Neural cell (in vitro differentiated cells): ENCODE data around the gene ALB. TPM values are rescaled to one million over a fixed set of nuclear protein-coding genes. Genes with fewer than 3 reads are reported as not detected.

Experiments used
- H2AFZ ChIP-seq: fragments of 200-600, 300-800 bp; sonication (generic), shearing (Covaris generic); 2 replicates; pipeline ENCODE4 v1.6.0; 2014; ENCODE audit warnings: low read depth, mild to moderate bottlenecking, antibody characterized with exemption, low read length, moderate library complexity
- H3F3A ChIP-seq: fragments of 200-600 bp; shearing (Covaris generic); 2 replicates; pipeline ENCODE4 v1.6.1; 2016; ENCODE audit warnings: mild to moderate bottlenecking, moderate library complexity, mixed read lengths, antibody characterized with exemption, low read length; ENCODE audit not compliant: insufficient read depth, poor library complexity, severe bottlenecking
- H3K27ac ChIP-seq: fragments of 200-600, 300-800 bp; sonication (generic), shearing (Covaris generic); 2 replicates; pipeline ENCODE4 v1.5.1; 2014; ENCODE audit warnings: mild to moderate bottlenecking, low read length, moderate library complexity
- H3K27me3 ChIP-seq: fragments of 300-800, 200-600 bp; sonication (generic), shearing (Covaris generic); 2 replicates; pipeline ENCODE4 v1.6.0; 2014; ENCODE audit warnings: mild to moderate bottlenecking, low read depth, low read length, moderate library complexity; ENCODE audit not compliant: insufficient read depth
- H3K36me3 ChIP-seq: fragments of 300-800, 200-600 bp; sonication (generic), shearing (Covaris generic); 2 replicates; pipeline ENCODE4 v1.5.1; 2014; ENCODE audit warnings: mild to moderate bottlenecking, antibody characterized with exemption, low read length, moderate library complexity; ENCODE audit not compliant: insufficient read depth
- H3K4me2 ChIP-seq: fragments of 300-800, 200-600 bp; sonication (generic), shearing (Covaris generic); 2 replicates; pipeline ENCODE4 v1.6.0; 2014; ENCODE audit warnings: mild to moderate bottlenecking, low read length
- H3K4me3 ChIP-seq: fragments of 300-800, 200-600 bp; sonication (generic), shearing (Covaris generic); 2 replicates; pipeline ENCODE4 v1.5.1; 2014; ENCODE audit warnings: mild to moderate bottlenecking, low read length, moderate library complexity
- H3K79me2 ChIP-seq: fragments of 200-600 bp; shearing (Covaris generic); replicated peaks from 2 replicates; pipeline ENCODE4 v1.6.0; 2014; ENCODE audit warnings: mild to moderate bottlenecking, low read length, moderate library complexity; ENCODE audit not compliant: insufficient read depth
- H3K9ac ChIP-seq: fragments of 300-800, 200-600 bp; sonication (generic), shearing (Covaris generic); 2 replicates; pipeline ENCODE4 v1.6.1; 2016; ENCODE audit warnings: mild to moderate bottlenecking, low read length, mixed read lengths
- H3K9me2 ChIP-seq: fragments of 200-600 bp; shearing (Covaris generic); 2 replicates; pipeline ENCODE4 v1.6.1; 2016; ENCODE audit warnings: mild to moderate bottlenecking, low read length, mixed read lengths; ENCODE audit not compliant: insufficient read depth
- H3K9me3 ChIP-seq: fragments of 200-600, 300-800 bp; sonication (generic), shearing (Covaris generic); 2 replicates; pipeline ENCODE4 v1.6.1; 2016; ENCODE audit warnings: mild to moderate bottlenecking, mixed run types, low read length, moderate library complexity, mixed read lengths
- H4K20me1 ChIP-seq: fragments of 200-600 bp; shearing (Covaris generic); 2 replicates; pipeline ENCODE4 v1.6.1; 2016; ENCODE audit warnings: mild to moderate bottlenecking, mixed run types; ENCODE audit not compliant: insufficient read depth
- EP300 ChIP-seq: fragments of 450-650 bp; conservative IDR thresholded peaks from 2 replicates; pipeline ENCODE4 v1.6.1; 2014; ENCODE audit warnings: antibody characterized with exemption, mild to moderate bottlenecking, moderate library complexity; ENCODE audit not compliant: poor library complexity, severe bottlenecking
- EZH2 ChIP-seq: fragments of 200-600, 300-800 bp; shearing (Covaris generic), sonication (generic); IDR thresholded peaks from 2 replicates; pipeline ENCODE4 v1.6.1; 2014; ENCODE audit warnings: antibody characterized with exemption, low read length, borderline replicate concordance, mild to moderate bottlenecking; ENCODE audit not compliant: insufficient read depth, poor library complexity, severe bottlenecking
- MXI1 ChIP-seq: fragments of 450-650 bp; conservative IDR thresholded peaks from 2 replicates; pipeline ENCODE4 v1.6.1; 2014; ENCODE audit warnings: antibody characterized with exemption, mild to moderate bottlenecking; ENCODE audit not compliant: poor library complexity, severe bottlenecking
- POLR2AphosphoS5 ChIP-seq: IDR thresholded peaks from 2 replicates; pipeline ENCODE4 v1.6.1; 2012
- RAD21 ChIP-seq: fragments of 450-650 bp; conservative IDR thresholded peaks from 2 replicates; pipeline ENCODE4 v1.6.1; 2014; ENCODE audit warnings: antibody characterized with exemption, mild to moderate bottlenecking, moderate library complexity
- SMC3 ChIP-seq: fragments of 450-650 bp; conservative IDR thresholded peaks from 2 replicates; pipeline ENCODE4 v1.6.1; 2014; ENCODE audit warnings: antibody characterized with exemption, mild to moderate bottlenecking, moderate library complexity; ENCODE audit not compliant: poor library complexity
- TAF1 ChIP-seq: IDR thresholded peaks from 2 replicates; pipeline ENCODE4 v1.6.1; 2012; ENCODE audit warnings: low read depth
- polyA plus RNA-seq: library from polyadenylated mRNA; depleted of rRNA; stranded (reverse); fragments of >200 nt; gene quantifications from 2 replicates; pipeline ENCODE4 v1.2.3, GENCODE V29; 2014
- TF ChIP-seq, protein P1 (sequence below): IDR thresholded peaks from 2 replicates; pipeline ENCODE4 v1.6.1; 2012; ENCODE audit warnings: borderline replicate concordance
- TF ChIP-seq, protein P2 (sequence below): fragments of 450-650 bp; IDR thresholded peaks from 2 replicates; pipeline ENCODE4 v1.5.1; 2014; ENCODE audit warnings: antibody characterized with exemption, mild to moderate bottlenecking, moderate library complexity; ENCODE audit not compliant: poor library complexity, severe bottlenecking

ALB gene
- polyA plus RNA-seq, 1 donor from 2014 or later, result 3.4 TPM

DNA sequence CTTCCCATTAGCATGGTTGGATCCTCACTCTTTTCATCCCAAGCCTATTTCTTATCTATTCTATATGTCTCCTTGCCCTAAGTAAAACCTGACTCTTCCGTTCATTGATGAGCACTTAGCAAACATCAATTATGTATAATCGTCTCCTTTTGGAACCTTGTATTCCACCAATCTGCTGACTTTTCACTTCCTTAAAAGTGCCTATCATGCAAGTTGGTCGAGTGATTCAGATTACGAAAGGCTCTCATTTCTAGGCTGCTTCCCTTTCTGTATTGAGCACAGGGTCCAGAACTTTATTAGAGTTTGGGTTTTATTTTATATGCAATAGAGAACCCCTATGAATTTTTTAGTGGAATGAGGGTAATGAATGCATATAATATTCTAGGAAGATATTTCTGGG, 27.1 kb upstream of the ALB start:
- Histone ChIP-seq H3K27ac (no peak overlapping the region), H2AFZ (no peak overlapping the region), H3K79me2 (no peaks in the 10 kb centered on the region), H3K9me3 (no peaks in the 10 kb centered on the region), H3K36me3 (no peaks in the 10 kb centered on the region), H3K9me2 (no peaks in the 10 kb centered on the region), H3F3A (no peaks in the 10 kb centered on the region), H3K4me3 (no peak overlapping the region), H3K9ac (no peak overlapping the region), H3K4me2 (no peak overlapping the region), H4K20me1 (no peaks in the 10 kb centered on the region), H3K27me3 (no peaks in the 10 kb centered on the region)
- TF ChIP-seq TAF1 (no peak), SMC3 (no peak)

DNA sequence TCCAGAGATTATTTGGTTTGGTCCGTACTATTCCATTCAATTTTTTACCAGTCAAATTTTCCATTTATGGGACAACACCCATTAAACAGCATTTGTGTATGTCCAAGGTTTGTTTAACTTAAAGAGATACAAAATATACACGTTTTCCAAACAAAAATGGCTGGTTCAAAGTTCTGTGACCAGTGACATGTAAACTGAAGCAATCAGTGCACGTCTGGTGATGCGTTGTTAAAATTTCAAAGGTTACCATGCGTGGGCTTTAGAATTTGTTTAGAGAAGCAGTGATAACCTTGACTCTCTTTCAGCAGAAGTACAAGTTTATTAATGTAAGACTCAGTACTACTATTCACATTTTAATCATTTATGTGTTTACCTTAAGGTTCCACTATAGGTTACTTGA, 25.2 kb upstream of the ALB start:
- no peaks in the 10 kb centered on the region for H3K9me2 ChIP-seq
- H4K20me1 ChIP-seq, result no peaks in the 10 kb centered on the region
- H3K36me3 ChIP-seq, result no peaks in the 10 kb centered on the region
- no peak overlapping the region for H3K4me3 ChIP-seq
- no peaks in the 10 kb centered on the region for H3K9me3 ChIP-seq
- no peak overlapping the region for H3K27ac ChIP-seq
- no peak overlapping the region for H2AFZ ChIP-seq
- H3K27me3 ChIP-seq, result no peaks in the 10 kb centered on the region
- no peaks in the 10 kb centered on the region for H3K79me2 ChIP-seq
- no peak overlapping the region for H3K4me2 ChIP-seq
- no peak for TF ChIP-seq EP300
- no peak for TF ChIP-seq POLR2AphosphoS5
- no peak for TF ChIP-seq RAD21
- TF ChIP-seq TAF1, result no peak
- TF ChIP-seq, protein P1, sequence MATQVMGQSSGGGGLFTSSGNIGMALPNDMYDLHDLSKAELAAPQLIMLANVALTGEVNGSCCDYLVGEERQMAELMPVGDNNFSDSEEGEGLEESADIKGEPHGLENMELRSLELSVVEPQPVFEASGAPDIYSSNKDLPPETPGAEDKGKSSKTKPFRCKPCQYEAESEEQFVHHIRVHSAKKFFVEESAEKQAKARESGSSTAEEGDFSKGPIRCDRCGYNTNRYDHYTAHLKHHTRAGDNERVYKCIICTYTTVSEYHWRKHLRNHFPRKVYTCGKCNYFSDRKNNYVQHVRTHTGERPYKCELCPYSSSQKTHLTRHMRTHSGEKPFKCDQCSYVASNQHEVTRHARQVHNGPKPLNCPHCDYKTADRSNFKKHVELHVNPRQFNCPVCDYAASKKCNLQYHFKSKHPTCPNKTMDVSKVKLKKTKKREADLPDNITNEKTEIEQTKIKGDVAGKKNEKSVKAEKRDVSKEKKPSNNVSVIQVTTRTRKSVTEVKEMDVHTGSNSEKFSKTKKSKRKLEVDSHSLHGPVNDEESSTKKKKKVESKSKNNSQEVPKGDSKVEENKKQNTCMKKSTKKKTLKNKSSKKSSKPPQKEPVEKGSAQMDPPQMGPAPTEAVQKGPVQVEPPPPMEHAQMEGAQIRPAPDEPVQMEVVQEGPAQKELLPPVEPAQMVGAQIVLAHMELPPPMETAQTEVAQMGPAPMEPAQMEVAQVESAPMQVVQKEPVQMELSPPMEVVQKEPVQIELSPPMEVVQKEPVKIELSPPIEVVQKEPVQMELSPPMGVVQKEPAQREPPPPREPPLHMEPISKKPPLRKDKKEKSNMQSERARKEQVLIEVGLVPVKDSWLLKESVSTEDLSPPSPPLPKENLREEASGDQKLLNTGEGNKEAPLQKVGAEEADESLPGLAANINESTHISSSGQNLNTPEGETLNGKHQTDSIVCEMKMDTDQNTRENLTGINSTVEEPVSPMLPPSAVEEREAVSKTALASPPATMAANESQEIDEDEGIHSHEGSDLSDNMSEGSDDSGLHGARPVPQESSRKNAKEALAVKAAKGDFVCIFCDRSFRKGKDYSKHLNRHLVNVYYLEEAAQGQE, result no peak
- H3F3A ChIP-seq, result no peaks in the 10 kb centered on the region
- no peak overlapping the region for H3K9ac ChIP-seq

DNA sequence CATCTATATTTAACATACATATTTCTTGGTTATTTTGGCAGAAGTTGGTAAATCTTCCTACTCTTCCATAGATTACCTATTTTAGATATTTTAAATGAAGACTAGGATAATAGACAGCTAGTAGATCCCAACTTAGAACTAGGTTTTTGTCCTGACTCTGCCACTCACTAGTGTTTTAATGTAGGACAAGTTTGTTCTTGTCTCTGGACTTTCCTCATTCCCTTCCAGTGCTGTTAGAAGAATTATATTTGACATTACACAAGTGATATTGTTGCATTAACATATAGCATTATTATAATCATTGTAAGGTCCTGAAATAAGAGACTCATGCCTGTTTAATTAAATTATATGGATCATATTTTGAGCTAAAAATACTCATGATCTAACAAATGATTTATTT, 24.1 kb upstream of the ALB start:
- Histone ChIP-seq H3F3A (no peaks in the 10 kb centered on the region), H3K79me2 (no peaks in the 10 kb centered on the region), H3K9ac (no peak overlapping the region), H3K4me3 (no peak overlapping the region), H3K36me3 (no peaks in the 10 kb centered on the region), H3K9me2 (no peaks in the 10 kb centered on the region), H3K27me3 (no peaks in the 10 kb centered on the region), H3K27ac (no peak overlapping the region), H3K4me2 (no peak overlapping the region), H4K20me1 (no peaks in the 10 kb centered on the region), H2AFZ (no peak overlapping the region), H3K9me3 (no peaks in the 10 kb centered on the region)
- TF ChIP-seq TAF1 (no peak), EZH2 (no peak), MXI1 (no peak), EP300 (no peak), SMC3 (no peak), POLR2AphosphoS5 (no peak), RAD21 (no peak)
- TF ChIP-seq, protein P2, sequence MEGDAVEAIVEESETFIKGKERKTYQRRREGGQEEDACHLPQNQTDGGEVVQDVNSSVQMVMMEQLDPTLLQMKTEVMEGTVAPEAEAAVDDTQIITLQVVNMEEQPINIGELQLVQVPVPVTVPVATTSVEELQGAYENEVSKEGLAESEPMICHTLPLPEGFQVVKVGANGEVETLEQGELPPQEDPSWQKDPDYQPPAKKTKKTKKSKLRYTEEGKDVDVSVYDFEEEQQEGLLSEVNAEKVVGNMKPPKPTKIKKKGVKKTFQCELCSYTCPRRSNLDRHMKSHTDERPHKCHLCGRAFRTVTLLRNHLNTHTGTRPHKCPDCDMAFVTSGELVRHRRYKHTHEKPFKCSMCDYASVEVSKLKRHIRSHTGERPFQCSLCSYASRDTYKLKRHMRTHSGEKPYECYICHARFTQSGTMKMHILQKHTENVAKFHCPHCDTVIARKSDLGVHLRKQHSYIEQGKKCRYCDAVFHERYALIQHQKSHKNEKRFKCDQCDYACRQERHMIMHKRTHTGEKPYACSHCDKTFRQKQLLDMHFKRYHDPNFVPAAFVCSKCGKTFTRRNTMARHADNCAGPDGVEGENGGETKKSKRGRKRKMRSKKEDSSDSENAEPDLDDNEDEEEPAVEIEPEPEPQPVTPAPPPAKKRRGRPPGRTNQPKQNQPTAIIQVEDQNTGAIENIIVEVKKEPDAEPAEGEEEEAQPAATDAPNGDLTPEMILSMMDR, result no peak
- TF ChIP-seq, protein P1, result no peak
